Measurements from ENCODE around the gene SMIM27. TPM values are rescaled to one million over a fixed set of nuclear protein-coding genes. Genes with fewer than 3 reads are reported as not detected.
A peak's percentile ranks its signal among the peaks of the same experiment; 100 is the strongest.

Gene SMIM27
- total and polyA plus RNA-seq, 2 of the 13 experiments (the other 11 are each of a cell fraction or from before 2014, with no cell fraction given) = 17.9 to 19.0 TPM

DNA sequence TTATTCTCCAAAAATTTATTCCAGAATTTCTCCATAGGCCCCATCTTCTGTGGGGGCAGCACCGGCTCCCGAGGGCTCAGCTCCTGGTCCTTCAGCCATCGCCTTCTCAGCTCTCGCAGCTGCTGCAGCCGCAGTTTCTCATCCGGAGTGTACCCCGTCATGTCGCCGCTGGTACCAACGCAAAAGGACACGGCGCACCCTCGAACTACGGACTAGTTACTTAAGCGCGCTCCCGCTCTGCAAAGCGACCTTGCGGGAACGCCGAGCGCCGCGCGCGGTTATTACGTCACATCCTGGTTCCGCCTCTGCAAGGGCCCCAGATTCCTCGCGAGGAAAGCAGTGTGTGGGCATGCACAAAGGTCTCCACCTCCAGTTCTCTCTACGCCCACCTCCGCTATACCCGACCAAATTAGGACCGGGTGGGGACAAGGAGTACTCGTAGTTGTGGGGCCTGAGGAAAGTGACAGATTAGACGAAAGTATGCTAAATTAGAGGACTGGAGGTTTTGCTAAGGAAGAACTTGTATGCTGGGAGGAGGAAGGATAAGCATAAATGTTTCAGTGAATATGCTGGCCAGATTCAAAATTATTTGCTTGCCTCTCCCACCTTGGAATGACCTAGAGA lies 20.9 kb downstream of the SMIM27 start, which contains the start of gene NDUFB6 (continued):
- peak; percentile 52 for TF ChIP-seq PHF5A (CRISPR knock-in tag; IDR thresholded peaks at IDR 0.05; ENCODE audit: low read depth, unreplicated experiment)
- TF ChIP-seq POGK (CRISPR knock-in tag; conservative IDR thresholded peaks at IDR 0.05) = 0 out of 2 replicates have a peak, but pooled peaks have one; percentile 56
- TF ChIP-seq ZNF143 (CRISPR knock-in tag; IDR thresholded peaks at IDR 0.05) = peak; percentile 76
- TF ChIP-seq, protein P1, sequence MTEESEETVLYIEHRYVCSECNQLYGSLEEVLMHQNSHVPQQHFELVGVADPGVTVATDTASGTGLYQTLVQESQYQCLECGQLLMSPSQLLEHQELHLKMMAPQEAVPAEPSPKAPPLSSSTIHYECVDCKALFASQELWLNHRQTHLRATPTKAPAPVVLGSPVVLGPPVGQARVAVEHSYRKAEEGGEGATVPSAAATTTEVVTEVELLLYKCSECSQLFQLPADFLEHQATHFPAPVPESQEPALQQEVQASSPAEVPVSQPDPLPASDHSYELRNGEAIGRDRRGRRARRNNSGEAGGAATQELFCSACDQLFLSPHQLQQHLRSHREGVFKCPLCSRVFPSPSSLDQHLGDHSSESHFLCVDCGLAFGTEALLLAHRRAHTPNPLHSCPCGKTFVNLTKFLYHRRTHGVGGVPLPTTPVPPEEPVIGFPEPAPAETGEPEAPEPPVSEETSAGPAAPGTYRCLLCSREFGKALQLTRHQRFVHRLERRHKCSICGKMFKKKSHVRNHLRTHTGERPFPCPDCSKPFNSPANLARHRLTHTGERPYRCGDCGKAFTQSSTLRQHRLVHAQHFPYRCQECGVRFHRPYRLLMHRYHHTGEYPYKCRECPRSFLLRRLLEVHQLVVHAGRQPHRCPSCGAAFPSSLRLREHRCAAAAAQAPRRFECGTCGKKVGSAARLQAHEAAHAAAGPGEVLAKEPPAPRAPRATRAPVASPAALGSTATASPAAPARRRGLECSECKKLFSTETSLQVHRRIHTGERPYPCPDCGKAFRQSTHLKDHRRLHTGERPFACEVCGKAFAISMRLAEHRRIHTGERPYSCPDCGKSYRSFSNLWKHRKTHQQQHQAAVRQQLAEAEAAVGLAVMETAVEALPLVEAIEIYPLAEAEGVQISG (CRISPR knock-in tag; IDR thresholded peaks at IDR 0.05) = peak; percentile 94
- peak; percentile 87 for TF ChIP-seq ESRRA (CRISPR knock-in tag; IDR thresholded peaks at IDR 0.05; ENCODE audit: low read depth)
- TF ChIP-seq ZNF687 (CRISPR knock-in tag; IDR thresholded peaks at IDR 0.05) = peak; percentile 90
- no peak for TF ChIP-seq ZNF12 (CRISPR knock-in tag; IDR thresholded peaks at IDR 0.05)
- no peak; the same call in 1 of the 2 replicates for TF ChIP-seq ZNF230 (CRISPR knock-in tag; IDR thresholded peaks at IDR 0.05)
- TF ChIP-seq ZFAT (CRISPR knock-in tag; conservative IDR thresholded peaks at IDR 0.05) = no peak
- TF ChIP-seq PAXIP1 (CRISPR knock-in tag; conservative IDR thresholded peaks at IDR 0.05) = peak; percentile 42; the same call in 1 of the 2 replicates
- TF ChIP-seq MAZ (IDR thresholded peaks at IDR 0.05; ENCODE audit: borderline replicate concordance, low read depth, low read length) = no peak
- peak; percentile 84 for TF ChIP-seq MAZ (CRISPR knock-in tag; IDR thresholded peaks at IDR 0.05; ENCODE audit: low read depth)
- TF ChIP-seq ATF4 (CRISPR knock-in tag; IDR thresholded peaks at IDR 0.05) = peak in 1 of 2 experiments; percentile 51; a peak in 2 of 4 replicates
- 0 out of 2 replicates have a peak, but pooled peaks have one; percentile 57 for TF ChIP-seq TGIF2 (CRISPR knock-in tag; IDR thresholded peaks at IDR 0.05)
- TF ChIP-seq KLF16 (CRISPR knock-in tag; IDR thresholded peaks at IDR 0.05) = peak in 1 of 2 experiments; percentile 61; a peak in 1 of 4 replicates

Measured in HepG2 (cell line).